Middle frontal gyrus (tissue), 1 donor: ENCODE data around the gene FGFR1OP2.
"Not testable (repeated sequence)": the region's sequence is repeated elsewhere in the genome, so short reads cannot be mapped to it uniquely, and the experiment has no call there.

Experiments
- DNase-seq: peaks from one replicate; pipeline ENCODE4 v3.0.0-alpha.2; 2015; ENCODE audit warnings: low spot score; ENCODE audit errors: extremely low spot score

Gene FGFR1OP2

DNA sequence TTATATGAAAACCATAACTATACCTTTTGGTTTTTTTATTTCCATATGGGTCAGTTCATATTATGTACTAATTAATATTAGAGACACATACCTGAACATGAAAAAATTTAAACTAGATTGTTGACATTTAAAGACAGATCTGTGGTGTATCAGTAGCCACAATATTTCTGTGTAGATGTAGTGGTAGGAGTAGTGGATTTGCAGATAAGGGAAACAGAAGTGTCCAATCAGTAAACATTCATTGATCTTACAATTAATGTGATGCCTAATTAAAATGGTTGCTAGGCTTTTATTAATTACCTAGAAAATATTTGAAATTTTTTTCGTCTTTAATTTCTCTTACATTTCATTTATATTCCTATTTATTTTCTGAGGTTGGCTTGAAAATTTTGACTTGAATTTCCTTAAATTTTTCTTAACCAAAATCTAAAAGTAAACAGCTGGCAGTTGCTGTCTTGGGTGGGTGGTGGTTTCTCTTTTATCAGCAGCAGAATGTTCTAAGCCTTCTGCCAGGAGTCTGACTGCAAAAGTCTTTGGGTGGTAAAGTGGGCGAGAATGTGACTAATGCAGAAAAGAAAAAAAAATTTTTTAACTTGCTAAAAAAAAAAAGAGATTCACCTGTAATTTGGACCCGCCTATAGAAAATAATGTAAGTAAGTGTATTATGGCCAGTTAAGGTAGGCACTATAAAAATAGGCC, 2.4 kb downstream of the FGFR1OP2 start:
- no peak for DNase-seq

DNA sequence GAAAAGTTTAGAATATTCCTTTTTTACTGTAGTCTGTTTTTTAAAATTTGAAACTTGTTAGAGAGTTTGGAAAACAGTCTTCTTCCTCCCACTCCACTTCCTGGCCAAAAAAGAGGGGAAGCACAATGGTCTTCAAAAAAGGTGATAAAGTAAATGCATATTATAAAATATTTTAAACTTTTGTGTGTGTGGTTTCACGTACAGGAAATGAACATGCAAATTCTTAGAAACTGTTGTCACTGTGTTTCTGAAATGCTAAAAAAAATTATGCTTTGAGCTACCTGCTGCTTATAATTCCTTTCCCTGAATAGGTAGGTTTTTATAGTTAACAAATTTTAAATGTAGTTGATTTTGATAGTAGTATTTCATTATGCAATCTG, 2.9 kb downstream of the FGFR1OP2 start:
- no peak for DNase-seq

DNA sequence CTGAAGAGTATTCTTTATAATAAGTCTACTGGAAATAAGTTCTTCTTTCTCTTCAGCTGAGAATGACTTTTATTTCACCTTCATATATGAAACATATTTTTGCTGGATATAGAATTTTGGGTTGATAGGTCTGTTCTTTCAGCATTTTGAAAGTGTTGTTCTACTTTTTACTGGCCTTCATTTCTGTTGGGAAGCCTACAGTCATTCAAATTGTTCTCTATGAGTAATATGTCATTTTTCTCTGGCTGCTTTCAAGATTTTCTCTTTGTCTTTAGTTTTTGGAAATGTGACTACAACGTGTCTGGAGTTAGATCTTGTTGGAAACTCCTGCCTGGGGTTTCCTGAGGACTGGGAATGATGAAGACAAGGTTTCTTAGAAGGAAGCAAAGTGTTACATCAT, 10.0 kb downstream of the FGFR1OP2 start:
- DNase-seq, result no peak

DNA sequence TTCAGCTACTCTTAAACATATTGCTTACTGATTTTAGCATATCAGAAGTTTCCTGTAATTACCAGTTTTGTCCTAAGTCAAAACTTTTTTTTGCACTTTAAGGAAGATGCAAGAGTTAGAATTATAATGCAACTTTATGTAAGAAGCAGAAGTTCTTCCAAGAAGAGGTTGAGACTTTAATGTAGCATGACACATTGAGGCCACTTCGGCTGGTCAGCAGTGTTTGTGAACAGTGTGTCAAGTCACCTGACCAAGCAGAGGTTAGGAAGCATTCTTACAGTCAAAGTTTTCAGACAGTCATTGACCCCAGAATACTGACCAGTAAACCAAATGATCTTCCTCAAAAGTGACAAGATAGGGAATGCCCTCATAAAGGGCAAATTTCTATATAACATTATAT, 15.2 kb downstream of the FGFR1OP2 start:
- DNase-seq, result no peak

DNA sequence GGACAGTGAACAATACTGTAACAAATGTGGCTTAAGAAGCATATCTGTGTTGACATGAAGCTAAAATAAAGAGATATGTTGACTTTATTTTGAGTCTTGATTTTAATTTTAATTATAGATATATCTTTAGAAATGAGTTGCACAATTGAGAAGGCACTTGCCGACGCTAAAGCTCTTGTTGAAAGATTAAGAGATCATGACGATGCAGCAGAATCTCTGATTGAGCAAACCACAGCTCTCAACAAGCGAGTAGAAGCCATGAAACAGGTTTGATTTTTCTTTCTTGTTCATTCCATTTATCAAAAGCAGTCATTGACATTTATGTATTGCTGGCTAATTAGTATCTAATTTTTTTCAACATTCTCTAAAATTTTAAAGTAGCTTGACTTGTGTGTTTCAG, 15.8 kb downstream of the FGFR1OP2 start:
- DNase-seq, result no peak

DNA sequence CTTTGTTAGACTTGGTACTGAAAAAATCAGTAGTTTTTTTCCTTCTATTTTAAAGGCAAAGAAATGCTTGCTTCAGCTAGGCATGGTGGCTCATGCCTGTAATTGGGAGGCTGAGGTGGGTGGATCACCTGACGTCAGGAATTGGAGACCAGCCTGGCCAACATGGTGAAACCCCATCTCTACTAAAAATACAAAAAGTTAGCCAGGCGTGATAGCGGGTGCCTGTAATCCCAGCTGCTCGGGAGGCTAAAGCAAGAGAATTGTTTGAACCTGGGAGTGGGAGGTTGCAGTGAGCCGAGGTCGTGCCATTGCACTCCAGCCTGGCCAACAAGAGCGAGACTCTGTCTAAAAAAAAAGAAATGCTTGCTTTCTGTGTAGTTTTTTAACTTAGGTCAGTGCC, 23.1 kb downstream of the FGFR1OP2 start:
- not testable (repeated sequence) for DNase-seq

DNA sequence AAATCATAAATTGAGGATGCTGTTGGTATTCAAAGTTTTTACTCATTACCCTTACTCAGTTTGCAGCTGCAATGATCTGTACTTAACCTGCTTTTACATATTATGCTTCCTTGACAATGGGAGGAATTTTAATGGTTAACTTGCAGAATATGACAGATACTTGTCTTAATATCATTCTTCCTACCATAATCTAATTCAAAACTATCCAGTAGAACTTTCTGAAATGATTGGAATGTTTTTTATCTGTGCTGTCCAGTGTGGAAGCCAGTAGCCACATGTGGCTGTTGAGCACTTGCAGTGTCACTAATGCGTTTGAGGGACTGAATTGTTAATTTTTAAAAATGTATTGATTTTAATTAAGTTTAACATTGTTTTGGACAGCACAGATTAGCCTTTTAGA, 23.5 kb downstream of the FGFR1OP2 start:
- DNase-seq, result no peak

DNA sequence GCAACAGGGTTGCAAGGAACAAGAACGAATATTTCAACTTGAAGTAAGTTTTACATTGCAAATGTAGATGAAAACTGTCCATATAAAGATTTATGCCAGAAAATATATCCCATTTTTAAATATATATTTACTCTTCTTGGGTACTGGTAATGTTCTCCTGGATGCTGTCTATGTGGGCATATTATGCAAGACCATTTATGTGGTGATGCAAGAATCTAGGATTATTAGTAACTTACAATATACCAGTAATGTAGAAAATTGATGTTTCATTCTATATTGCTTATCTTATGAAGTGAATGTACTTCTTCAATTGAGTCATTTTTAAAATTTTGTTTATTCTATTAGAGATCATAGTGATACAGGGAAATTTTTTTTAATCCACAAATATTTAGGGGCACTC, 25.1 kb downstream of the FGFR1OP2 start:
- no peak for DNase-seq

DNA sequence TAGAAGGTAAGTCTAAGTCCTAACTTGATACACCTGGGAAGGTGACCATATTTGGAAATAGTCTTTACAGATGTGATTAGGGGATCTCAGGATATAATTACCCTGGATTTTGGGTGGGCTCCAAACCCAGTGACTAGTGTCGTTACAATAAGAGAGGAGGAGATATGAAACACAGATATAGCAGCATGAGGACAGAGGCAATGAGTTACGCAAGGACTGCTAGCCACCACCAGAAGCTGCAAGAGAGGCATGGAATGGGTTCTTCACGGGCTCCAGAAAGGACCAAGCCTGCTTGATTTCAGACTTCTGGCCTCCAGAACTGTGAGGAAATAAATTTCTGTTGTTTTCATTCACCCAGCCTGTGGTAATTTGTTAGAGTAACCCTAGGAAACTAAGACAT, 28.6 kb downstream of the FGFR1OP2 start:
- no peak for DNase-seq

DNA sequence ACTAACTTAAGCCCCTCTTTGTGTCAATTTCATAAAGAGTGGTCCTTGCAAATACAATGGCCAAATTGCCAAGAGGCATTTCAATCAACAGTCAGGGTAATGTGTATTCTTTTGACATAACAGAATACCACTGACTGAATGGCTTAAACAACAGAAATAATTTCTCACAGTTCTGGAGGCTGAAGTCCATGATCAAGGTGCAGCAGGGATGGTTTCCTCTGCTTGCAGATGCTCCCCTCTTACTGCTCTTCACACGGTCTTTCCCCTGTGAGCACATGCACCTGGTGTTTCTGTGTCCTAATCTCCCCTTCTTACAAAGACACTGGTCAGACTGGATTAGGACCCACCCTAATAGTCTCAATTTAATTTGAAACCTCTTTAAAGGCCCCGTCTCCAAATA, 31.9 kb downstream of the FGFR1OP2 start:
- DNase-seq, result no peak

DNA sequence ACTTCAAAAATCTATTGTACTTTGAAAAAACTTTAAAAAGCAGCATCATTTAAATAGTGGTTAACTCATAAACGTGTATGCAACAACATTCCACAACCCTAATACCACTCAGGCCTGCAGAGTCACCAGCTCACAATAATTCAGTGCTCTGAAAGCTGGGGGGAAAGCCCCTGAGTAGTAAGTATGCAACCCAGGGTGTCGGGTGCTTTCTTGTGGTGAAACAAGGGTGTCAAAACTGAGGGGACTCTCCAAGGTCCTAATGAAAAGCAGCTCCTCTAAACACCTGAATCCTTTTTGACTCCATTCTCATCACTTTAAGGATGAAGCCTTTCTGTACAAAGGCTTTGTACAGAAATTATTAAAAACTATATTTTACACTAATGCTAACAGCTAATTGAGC, 33.7 kb downstream of the FGFR1OP2 start:
- DNase-seq, result no peak

DNA sequence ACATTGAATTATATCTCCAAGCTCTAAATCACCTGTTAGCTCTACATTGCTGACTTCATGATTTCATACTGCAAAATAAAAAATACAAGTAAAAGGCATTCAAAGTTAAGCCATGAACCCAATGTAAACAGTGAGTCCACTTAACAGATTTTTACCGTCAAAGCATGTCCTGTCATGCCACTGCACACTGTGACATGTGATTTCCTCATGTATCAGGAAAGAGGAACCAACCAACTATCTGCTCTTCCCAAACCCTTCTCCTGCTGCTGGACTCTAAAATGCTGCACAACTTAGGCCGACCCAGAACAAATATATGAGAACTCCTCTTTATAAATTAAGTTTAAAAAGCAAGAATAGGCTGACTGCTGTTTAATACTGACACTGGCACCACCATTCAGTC, 38.4 kb downstream of the FGFR1OP2 start:
- no peak for DNase-seq

DNA sequence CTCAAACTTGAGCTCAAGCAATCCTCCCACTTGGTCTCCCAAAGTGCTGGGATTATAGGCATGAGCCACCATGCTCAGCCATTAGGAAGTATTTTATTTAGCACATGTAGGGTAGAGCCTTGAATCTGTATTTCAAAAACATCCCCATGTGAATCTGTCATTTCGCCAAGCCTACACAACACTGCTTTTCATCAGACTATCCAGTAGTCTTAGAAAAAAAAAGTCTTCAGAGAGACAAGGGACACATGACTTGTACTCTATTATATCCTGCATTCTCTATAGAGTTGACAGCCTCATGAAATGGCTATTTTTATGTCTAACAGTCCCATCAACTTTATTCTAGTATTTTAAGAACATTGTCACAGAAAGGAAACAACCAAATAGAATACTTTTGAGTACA, 40.5 kb downstream of the FGFR1OP2 start:
- DNase-seq, result no peak

DNA sequence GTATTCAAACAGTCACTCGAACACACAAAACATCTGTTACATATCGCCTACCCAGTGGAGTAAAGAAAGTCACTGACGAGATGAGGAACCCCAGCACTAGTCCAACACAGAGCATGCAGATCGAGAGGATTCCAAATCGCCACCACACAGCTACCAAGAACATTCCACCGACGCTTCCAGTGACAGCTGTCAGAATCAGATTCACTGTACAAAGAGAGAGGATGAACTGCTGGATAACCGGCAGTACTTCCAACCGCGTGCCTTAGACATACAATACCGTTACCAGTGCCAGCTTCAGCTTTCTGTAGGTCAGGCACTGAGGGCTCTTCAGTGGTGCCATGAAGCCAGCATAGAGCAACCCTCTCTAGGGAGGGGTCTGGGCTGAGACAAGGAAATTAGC, 41.5 kb downstream of the FGFR1OP2 start:
- no peak for DNase-seq

DNA sequence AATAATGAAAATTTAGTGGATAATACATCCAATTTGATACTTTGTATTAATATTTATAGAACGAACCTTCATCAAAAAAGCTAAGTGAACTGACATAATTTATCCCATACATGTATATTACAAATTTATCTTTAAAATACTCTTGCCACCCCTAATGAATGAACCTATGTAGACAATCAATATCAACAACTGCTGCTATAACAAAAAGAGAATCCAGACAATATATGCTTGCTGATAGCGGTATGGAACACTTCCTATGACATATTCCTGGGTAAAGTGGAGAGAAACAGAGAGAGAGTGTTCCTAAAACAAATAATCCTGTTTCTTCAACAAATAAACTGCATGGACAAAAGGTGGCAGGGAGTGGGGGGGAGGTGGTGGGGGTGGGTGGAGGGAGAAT, 44.6 kb downstream of the FGFR1OP2 start:
- DNase-seq, result no peak

DNA sequence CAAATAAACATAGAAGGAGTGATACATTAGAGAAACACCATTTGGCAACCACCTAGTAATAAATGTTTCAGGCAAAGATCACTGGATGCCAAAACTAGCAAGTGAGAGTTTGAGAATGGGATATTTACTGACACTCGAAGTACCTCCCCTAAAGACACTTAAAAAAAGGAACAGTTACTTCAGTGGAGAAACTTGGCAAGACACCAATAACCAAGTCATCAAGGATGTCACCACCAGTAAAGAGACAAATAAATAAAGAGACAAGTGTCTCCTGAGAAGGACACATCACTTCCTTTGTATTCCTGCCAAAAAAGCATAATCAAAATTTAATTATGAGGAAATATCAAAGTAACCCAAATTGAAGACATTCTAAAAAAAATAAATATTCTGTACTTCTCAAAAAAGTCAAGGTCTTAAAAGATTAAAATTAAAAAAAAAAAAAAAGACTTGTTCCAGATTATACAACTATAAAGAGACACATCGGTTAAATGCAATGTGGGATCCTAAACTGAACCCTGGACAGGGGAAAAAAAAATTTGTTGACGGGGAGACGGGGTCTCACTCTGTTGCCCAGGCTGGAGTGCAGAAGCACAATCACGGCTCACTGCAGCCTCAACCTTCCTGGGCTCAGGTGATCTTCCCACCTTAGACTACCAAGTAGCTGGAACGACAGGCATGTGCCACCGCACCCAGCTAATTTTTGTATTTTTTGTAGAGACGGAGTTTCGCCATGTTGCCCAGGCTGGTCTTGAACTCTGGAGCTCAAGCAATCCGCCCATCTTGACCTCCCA, 49.6 kb downstream of the FGFR1OP2 start:
- DNase-seq, result no peak

DNA sequence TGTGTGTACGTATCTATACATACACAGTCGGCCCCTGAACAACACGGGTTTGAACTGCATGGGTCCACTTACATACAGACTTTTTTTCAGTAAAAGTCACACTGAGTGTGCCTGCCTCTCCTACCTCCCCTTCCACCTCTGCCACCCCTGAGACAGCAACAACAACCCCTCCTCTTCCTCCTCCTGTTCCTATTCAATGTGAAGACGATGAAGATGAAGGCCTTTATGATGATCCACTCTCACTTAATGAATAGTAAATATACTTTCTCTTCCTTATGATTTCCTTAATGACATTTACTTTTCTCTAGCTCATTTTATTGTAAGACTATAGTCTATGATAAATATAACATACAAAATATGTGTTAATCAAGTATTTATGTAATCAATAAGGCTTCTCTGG, 50.4 kb downstream of the FGFR1OP2 start:
- no peak for DNase-seq

DNA sequence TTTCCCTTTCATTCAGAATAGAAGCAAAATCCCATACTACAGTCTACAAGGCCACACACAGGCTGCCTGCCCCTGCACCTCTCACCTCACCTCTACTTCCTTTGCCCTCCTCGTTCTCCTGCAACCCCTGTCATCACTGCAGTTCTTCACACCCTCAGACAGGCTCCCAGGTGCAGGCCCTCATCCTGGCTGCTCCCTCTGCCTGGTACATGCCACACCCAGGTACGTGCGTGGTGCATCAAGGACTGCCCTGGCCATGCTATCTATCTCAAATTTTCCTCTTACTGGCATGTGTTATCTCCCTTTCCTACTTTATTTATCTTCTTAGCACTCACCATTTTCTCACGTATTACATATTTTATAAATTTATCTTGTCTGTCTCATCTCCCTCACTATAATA, 51.6 kb downstream of the FGFR1OP2 start:
- no peak for DNase-seq

DNA sequence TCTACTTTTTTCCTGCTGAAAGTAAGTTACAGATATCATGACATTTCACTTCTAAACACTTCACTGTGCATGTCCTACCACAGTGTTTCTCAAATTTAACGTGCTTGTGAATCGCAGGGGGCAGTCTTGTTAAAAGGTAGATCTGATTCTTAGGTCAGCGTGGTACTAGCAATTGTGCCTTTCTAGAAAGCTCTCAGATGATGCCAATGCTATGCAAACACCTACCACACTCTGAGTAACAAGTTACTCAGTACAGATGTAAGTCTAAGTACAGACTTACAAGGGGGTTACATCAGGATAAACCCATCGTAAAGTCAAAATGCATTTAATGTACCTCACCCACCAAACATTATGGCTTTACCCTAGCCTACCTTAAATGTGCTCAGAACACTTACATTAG, 53.6 kb downstream of the FGFR1OP2 start:
- DNase-seq, result no peak

DNA sequence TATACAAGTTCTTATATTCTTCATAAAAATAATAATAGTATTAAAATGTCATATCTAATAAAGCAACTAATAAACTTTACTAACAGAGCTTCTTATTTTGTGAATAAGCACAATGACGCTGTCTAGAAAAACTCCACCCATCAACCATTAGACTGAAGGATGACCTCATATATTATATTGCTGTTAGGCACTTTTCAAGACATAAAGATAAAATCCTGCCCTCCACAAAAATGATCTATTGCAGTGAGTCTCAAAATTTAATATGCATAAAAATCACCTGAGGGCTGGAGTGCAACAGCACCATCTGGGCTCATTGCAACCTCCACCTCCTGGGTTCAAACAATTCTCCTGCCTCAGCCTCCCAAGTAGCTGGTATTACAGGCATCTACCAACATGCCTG, 55.8 kb downstream of the FGFR1OP2 start:
- DNase-seq, result no peak

DNA sequence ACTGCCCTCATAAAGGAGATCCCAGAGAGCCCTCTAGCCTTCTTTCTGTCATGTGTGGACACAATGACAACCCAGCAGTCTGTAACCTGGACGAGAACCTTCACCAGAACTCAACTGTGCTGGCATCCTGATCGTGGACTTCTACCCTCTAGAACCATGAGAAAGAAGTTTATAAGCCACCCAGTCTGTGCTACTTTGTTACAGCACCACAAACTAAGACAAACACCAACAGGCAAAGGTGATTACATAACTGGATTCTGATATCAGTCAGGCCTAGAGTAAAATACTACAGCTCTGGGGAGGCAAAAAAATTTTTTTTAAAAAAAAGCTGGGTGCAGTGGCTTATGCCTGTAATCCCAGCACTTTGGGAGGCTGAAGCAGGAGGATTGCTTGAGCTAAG, 57.4 kb downstream of the FGFR1OP2 start:
- DNase-seq, result no peak

DNA sequence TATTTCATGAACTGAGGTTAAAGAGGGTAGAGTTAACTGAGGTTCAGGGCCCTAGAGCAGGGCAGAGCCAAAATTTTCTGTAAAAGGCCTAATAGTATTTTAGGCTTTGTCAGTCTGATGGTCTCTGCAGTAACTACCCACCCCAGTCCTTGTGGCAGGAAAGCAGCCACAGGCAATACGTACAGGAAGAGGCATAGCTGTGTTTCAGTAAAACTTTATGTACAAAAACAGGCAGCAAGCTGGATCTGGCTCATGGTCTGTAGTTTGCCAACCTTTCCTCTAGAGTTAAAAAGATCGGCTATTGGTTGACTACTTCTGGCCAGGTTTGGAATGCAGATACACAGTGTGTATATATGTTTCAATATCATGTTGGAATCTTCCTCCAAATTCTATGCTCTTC, 58.7 kb downstream of the FGFR1OP2 start:
- no peak for DNase-seq

DNA sequence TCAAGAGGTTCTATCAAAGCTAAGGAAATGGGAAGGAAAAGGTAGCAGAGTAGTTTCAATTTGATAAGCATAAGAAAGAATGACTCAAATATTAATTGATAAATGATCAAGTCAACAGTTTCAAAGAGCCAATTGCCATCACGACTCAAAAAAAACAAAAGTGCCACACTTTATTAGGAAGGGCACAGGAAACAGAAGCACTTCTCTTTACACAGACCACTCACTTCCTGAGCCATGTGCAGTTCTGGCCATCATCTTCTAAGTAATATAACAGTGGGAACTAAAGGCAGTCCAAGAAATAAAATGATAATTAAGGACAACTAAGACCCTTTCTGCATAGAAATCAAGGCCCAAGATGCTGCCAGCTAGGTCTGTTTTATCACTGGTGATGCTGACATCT, 62.7 kb downstream of the FGFR1OP2 start:
- DNase-seq, result no peak
